ENCODE results near the gene GDPD4. TPM values are rescaled to one million over a fixed set of nuclear protein-coding genes. Genes with fewer than 3 reads are reported as not detected.

The GDPD4 gene
- total and polyA plus RNA-seq, 2 of the 4 experiments (the other 2 are of a cell fraction), result not detected

DNA sequence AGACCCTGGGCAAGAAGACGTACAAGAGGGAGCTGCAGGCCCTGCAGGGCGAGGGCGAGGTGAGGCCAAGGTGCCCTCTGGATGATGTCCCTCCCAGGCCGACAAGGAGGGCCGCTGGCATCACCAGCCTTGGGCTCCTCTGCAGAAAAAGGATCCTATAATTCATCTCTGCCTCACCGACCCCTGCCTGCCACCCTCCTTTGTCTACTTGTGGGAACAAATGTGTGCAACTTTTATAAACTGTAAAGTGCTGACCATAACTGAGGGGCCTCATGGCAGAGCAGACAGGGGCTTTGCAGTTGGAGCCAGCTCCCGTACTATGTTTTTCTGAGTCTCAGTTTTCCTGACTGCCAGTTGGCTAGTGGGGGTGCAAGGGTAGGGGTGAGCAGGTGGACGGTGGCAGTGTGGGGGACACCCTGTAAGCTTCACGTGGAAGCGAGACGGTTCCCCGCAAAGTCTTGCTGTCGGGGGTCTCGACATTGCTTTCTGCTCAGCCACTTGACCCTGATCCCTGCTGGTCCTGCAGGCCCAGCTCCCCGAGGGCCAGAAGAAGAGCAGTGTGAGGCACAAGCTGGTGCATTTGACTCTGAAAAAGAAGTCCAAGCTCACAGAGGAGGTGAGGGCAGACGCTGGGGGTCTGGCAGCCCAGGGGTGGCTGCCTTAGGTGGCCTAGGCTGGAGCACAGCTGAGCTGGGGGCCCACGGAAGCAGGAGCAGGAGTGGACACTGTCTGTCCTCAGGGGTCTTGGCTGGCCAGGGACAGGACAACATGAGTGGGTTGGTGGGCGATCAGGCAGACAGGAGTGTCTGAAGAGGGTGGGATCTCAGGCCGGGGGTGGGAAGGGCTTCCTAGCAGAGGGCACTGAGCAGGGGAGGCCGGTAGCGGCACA, 118.7 kb downstream of the GDPD4 start:
- H2AFZ ChIP-seq (replicated peaks; ENCODE audit: low read length, poor library complexity), result no peak overlapping the region
- H2AK5ac ChIP-seq (ENCODE audit: low read depth, low read length), result no peak overlapping the region
- no peak overlapping the region for H3K23ac ChIP-seq (ENCODE audit: low read depth, low read length)
- dilution Hi-C loops (cut with HindIII; ENCODE audit: low sequenced_read_pairs, unreplicated experiment) (no loop called here), intact Hi-C loops (cut with micrococcal nuclease) (loop anchor here (10.0 kb wide), 1 partner anchor 258 kb away; no protein-coding TSS in a partner anchor), in situ Hi-C loops (cut with MboI; ENCODE audit: low sequenced_read_pairs) (loop anchor here (10.0 kb wide), 1 partner anchor 58 kb away; the partner anchor contains the start of gene MYO7A)
- no peak overlapping the region for H4K91ac ChIP-seq (ENCODE audit: insufficient read depth, low read depth, low read length)
- no peaks in the 10 kb centered on the region for H3K79me1 ChIP-seq (ENCODE audit: low read depth in 1 of 2, low read length in 2 of 2)
- no peak overlapping the region for H2BK15ac ChIP-seq (ENCODE audit: low read depth, low read length)
- no peak overlapping the region for H2BK20ac ChIP-seq (ENCODE audit: low read depth, low read length)
- no peak overlapping the region for H4K5ac ChIP-seq (ENCODE audit: low read depth, low read length)
- no peak overlapping the region for H3K56ac ChIP-seq (ENCODE audit: extremely low read depth, insufficient read depth, low read length)
- H4K20me1 ChIP-seq (ENCODE audit: insufficient read depth, low read length), result no peaks in the 10 kb centered on the region
- no peak overlapping the region for H3K27ac ChIP-seq (ENCODE audit: insufficient read depth, low read length)
- DNase-seq (no peak), ATAC-seq (ENCODE audit: low read depth) (no peak)
- no peak overlapping the region for H3K18ac ChIP-seq (ENCODE audit: low read depth, low read length)
- H3K9me3 ChIP-seq (ENCODE audit: control insufficient read depth, insufficient read depth, low read length), result no peaks in the 10 kb centered on the region
- no peak overlapping the region for H3K4me3 ChIP-seq (ENCODE audit: insufficient read depth, low read depth, low read length)
- no peaks in the 10 kb centered on the region for H3K4me1 ChIP-seq (ENCODE audit: control insufficient read depth, insufficient read depth, low read length)
- no peaks in the 10 kb centered on the region for H3K36me3 ChIP-seq (ENCODE audit: control insufficient read depth, insufficient read depth, low read length)
- BruUV-seq (replicated peaks), result no TSS peak
- 68% methylated on average over 9 of the region's 21 CpGs; no CpG with 5 or more reads in 1 of the 2 experiments for WGBS, 2 experiments (ENCODE audit: extremely low coverage in 2 of 2, insufficient read length in 1 of 2)
- H2BK5ac ChIP-seq (ENCODE audit: low read depth, low read length, poor library complexity, severe bottlenecking), result no peak overlapping the region
- H3K14ac ChIP-seq (replicated peaks; ENCODE audit: low read depth, low read length), result no peak overlapping the region
- ChIA-PET POLR2A (ENCODE audit: unreplicated experiment) (no interaction called here), CTCF (interaction anchor here (1.8 kb wide), 1 partner anchor 55 kb away, joined by 9 read pairs; the partner anchor contains the start of gene MYO7A)
- no peak overlapping the region for H4K8ac ChIP-seq (ENCODE audit: low read depth in 2 of 2, low read length in 2 of 2)
- H3K9ac ChIP-seq (ENCODE audit: low read depth, low read length), result no peak overlapping the region
- peaks cover 39% of the 10 kb centered on the region for H3K27me3 ChIP-seq (ENCODE audit: control insufficient read depth, insufficient read depth, low read length)
- no peak overlapping the region for H3K4me2 ChIP-seq (ENCODE audit: low read depth, low read length)
- no peak overlapping the region for H2BK120ac ChIP-seq (ENCODE audit: low read depth, low read length)
- TF ChIP-seq, protein P1, sequence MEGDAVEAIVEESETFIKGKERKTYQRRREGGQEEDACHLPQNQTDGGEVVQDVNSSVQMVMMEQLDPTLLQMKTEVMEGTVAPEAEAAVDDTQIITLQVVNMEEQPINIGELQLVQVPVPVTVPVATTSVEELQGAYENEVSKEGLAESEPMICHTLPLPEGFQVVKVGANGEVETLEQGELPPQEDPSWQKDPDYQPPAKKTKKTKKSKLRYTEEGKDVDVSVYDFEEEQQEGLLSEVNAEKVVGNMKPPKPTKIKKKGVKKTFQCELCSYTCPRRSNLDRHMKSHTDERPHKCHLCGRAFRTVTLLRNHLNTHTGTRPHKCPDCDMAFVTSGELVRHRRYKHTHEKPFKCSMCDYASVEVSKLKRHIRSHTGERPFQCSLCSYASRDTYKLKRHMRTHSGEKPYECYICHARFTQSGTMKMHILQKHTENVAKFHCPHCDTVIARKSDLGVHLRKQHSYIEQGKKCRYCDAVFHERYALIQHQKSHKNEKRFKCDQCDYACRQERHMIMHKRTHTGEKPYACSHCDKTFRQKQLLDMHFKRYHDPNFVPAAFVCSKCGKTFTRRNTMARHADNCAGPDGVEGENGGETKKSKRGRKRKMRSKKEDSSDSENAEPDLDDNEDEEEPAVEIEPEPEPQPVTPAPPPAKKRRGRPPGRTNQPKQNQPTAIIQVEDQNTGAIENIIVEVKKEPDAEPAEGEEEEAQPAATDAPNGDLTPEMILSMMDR (conservative IDR thresholded peaks at IDR 0.05; ENCODE audit: low read depth, low read length), result no peak
- TF ChIP-seq, protein P2, sequence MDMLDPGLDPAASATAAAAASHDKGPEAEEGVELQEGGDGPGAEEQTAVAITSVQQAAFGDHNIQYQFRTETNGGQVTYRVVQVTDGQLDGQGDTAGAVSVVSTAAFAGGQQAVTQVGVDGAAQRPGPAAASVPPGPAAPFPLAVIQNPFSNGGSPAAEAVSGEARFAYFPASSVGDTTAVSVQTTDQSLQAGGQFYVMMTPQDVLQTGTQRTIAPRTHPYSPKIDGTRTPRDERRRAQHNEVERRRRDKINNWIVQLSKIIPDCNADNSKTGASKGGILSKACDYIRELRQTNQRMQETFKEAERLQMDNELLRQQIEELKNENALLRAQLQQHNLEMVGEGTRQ (IDR thresholded peaks at IDR 0.05; ENCODE audit: low read depth, low read length), result no peak
- TF ChIP-seq CHD1 (IDR thresholded peaks at IDR 0.05; ENCODE audit: low read depth, low read length) (no peak), POLR2A (IDR thresholded peaks at IDR 0.05; ENCODE audit: low read depth, low read length) (no peak), CEBPB (IDR thresholded peaks at IDR 0.05; ENCODE audit: low read depth, low read length) (no peak), FOS (IDR thresholded peaks at IDR 0.05; ENCODE audit: low read depth, low read length) (no peak), RCOR1 (IDR thresholded peaks at IDR 0.05; ENCODE audit: insufficient replicate concordance, low read length) (no peak), BHLHE40 (IDR thresholded peaks at IDR 0.05; ENCODE audit: low read depth, low read length) (no peak)
- H3K4ac ChIP-seq (ENCODE audit: low read depth, low read length), result no peak overlapping the region
- H2AK9ac ChIP-seq (replicated peaks; ENCODE audit: low read depth, low read length, poor library complexity), result peak overlapping the region; percentile 61
- no peaks in the 10 kb centered on the region for H3K9me1 ChIP-seq (ENCODE audit: insufficient read depth, low read length)
